Endometrium (tissue), 2 donors: ENCODE measurements around the gene AACS.
"Not testable (repeated sequence)": the region's sequence is repeated elsewhere in the genome, so short reads cannot be mapped to it uniquely, and the experiment has no call there.

Experiments
- FAIRE-seq: peaks from 2 replicates; lab custom pipeline; 2012; peaks lifted over from hg19 to GRCh38; lab: Jason Lieb, UNC
- donor health status: control.
- donor health status: control.

The AACS gene

GRCh38 chr12:125057708-125058107, 7.5 kb upstream of the AACS start:
- FAIRE-seq = no peak

- no peak for FAIRE-seq
These were observed 4.0 kb upstream of the AACS start for GRCh38 chr12:125061229-125061628.

GRCh38 chr12:125063522-125063921, 1.7 kb upstream of the AACS start:
- FAIRE-seq = not testable (repeated sequence)

GRCh38 chr12:125064492-125064891, 743 bp upstream of the AACS start:
- FAIRE-seq = no peak

GRCh38 chr12:125065919-125066570, 810 bp downstream of the AACS start:
- FAIRE-seq = no peak

GRCh38 chr12:125068391-125068790, 3.2 kb downstream of the AACS start:
- no peak for FAIRE-seq

GRCh38 chr12:125069616-125070015, 4.4 kb downstream of the AACS start:
- no peak for FAIRE-seq

GRCh38 chr12:125070112-125070511, 4.9 kb downstream of the AACS start:
- no peak for FAIRE-seq

GRCh38 chr12:125070661-125071390, 5.6 kb downstream of the AACS start:
- no peak for FAIRE-seq

GRCh38 chr12:125071456-125071855, 6.2 kb downstream of the AACS start:
- no peak for FAIRE-seq

GRCh38 chr12:125072496-125072895, 7.3 kb downstream of the AACS start:
- no peak for FAIRE-seq

GRCh38 chr12:125074294-125074693, 9.1 kb downstream of the AACS start:
- FAIRE-seq = not testable (repeated sequence)

GRCh38 chr12:125076103-125076502, 10.9 kb downstream of the AACS start:
- no peak for FAIRE-seq

GRCh38 chr12:125079084-125079483, 13.8 kb downstream of the AACS start:
- FAIRE-seq = no peak

GRCh38 chr12:125079648-125080645, 14.7 kb downstream of the AACS start:
- FAIRE-seq = no peak

GRCh38 chr12:125081427-125081826, 16.2 kb downstream of the AACS start:
- FAIRE-seq = no peak

- no peak for FAIRE-seq
These were observed 17.8 kb downstream of the AACS start for GRCh38 chr12:125083072-125083471.

GRCh38 chr12:125088199-125088598, 23.0 kb downstream of the AACS start:
- not testable (repeated sequence) for FAIRE-seq

- no peak for FAIRE-seq
These were observed 23.8 kb downstream of the AACS start for GRCh38 chr12:125089083-125089482.

GRCh38 chr12:125089626-125090025, 24.4 kb downstream of the AACS start:
- no peak for FAIRE-seq

GRCh38 chr12:125090437-125090836, 25.2 kb downstream of the AACS start:
- no peak for FAIRE-seq

GRCh38 chr12:125091401-125091800, 26.2 kb downstream of the AACS start:
- FAIRE-seq = no peak
